K562 (cell line): ENCODE results near the gene UGT1A3.

Experiments used
- ESRRA ChIP-seq: fragments of 450-650 bp; IDR thresholded peaks from 2 replicates; pipeline ENCODE4 v1.6.1; 2014; ENCODE audit warnings: low read depth, mild to moderate bottlenecking, moderate library complexity, borderline replicate concordance
- FOXJ2 ChIP-seq: fragments of 200-800 bp; sonication (Bioruptor generic); IDR thresholded peaks from 2 replicates; pipeline ENCODE4 v1.6.1; 2016; ENCODE audit warnings: missing genetic modification characterization, missing compliant biosample characterization
- FOXK2 ChIP-seq, 2 experiments: fragments of 450-650 bp; IDR thresholded peaks in 1 of 2; conservative IDR thresholded peaks in 1 of 2; 2 replicates each; pipeline ENCODE4 v1.6.1; 2016; ENCODE audit warnings: low read depth in 2 of 2, mild to moderate bottlenecking in 1 of 2
- GABPA ChIP-seq: fragments of 200-800 bp; sonication (Bioruptor generic); conservative IDR thresholded peaks from 2 replicates; pipeline ENCODE4 v1.6.1; 2016; ENCODE audit warnings: low read depth, missing genetic modification characterization, missing compliant biosample characterization
- PHF8 ChIP-seq: fragments of 200-600 bp; sonication (generic); IDR thresholded peaks from 2 replicates; pipeline ENCODE4 v1.6.1; 2012; ENCODE audit warnings: mixed run types, mild to moderate bottlenecking, inconsistent platforms, low read length, moderate library complexity, borderline replicate concordance
- PML ChIP-seq: IDR thresholded peaks from 2 replicates; pipeline ENCODE4 v1.6.1; 2012; ENCODE audit warnings: low read length, inconsistent platforms
- POLR2B ChIP-seq: fragments of 450-650 bp; IDR thresholded peaks from 2 replicates; pipeline ENCODE4 v1.6.1; 2018; ENCODE audit warnings: low read depth; ENCODE audit not compliant: partially characterized antibody
- SETDB1 ChIP-seq: IDR thresholded peaks from one replicate; pipeline ENCODE4 v1.6.1; 2012; ENCODE audit warnings: low read length, control low read depth, inconsistent platforms
- TBP ChIP-seq: optimal IDR thresholded peaks from 2 replicates; pipeline ENCODE3; 2011; ENCODE audit warnings: low read depth, low read length, improper control_type of control experiment
- TEAD1 ChIP-seq, 2 experiments: fragments of 450-650 bp in 1 of 2; sonication (generic) in 1 of 2; formaldehyde crosslinking; IDR thresholded peaks; 2 replicates each; pipeline versions ENCODE4 v1.4.0 to v1.8.0; 2020 to 2022; ENCODE audit warnings: mild to moderate bottlenecking in 2 of 2, missing genetic modification reagents in 1 of 2
- U2AF1 ChIP-seq: fragments of 200-400 bp; formaldehyde crosslinking; optimal IDR thresholded peaks from 2 replicates; pipeline ENCODE3; 2017; ENCODE audit warnings: mild to moderate bottlenecking, low read depth, low read length, moderate library complexity
- YY1 ChIP-seq, 3 experiments: IDR thresholded peaks; 2 replicates each; pipeline ENCODE4 v1.6.1; 2011; ENCODE audit warnings: low read length in 2 of 3, mild to moderate bottlenecking in 2 of 3, moderate library complexity in 2 of 3, borderline replicate concordance in 1 of 3, control low read depth in 1 of 3, low read depth in 1 of 3; ENCODE audit not compliant: insufficient read depth in 3 of 3, insufficient replicate concordance in 2 of 3, control insufficient read depth in 1 of 3, insufficient read length in 1 of 3; ENCODE audit errors: extremely low read depth in 1 of 3
- TF ChIP-seq, protein P1 (sequence below), 3 experiments: IDR thresholded peaks in 2 of 3; conservative IDR thresholded peaks in 1 of 3; 2 replicates each; pipeline ENCODE4 v1.5.1; 2011 to 2012; ENCODE audit warnings: low read length in 3 of 3, mild to moderate bottlenecking in 3 of 3, control low read depth in 2 of 3, improper control_type of control experiment in 1 of 3, inconsistent platforms in 1 of 3, low read depth in 1 of 3, mixed read lengths in 1 of 3, moderate library complexity in 1 of 3; ENCODE audit not compliant: insufficient read depth in 2 of 3
- TF ChIP-seq, protein P2 (sequence below): sonication (generic); formaldehyde crosslinking; IDR thresholded peaks from 2 replicates; pipeline ENCODE4 v1.4.0; 2020; ENCODE audit warnings: mild to moderate bottlenecking, missing genetic modification reagents

DNA sequence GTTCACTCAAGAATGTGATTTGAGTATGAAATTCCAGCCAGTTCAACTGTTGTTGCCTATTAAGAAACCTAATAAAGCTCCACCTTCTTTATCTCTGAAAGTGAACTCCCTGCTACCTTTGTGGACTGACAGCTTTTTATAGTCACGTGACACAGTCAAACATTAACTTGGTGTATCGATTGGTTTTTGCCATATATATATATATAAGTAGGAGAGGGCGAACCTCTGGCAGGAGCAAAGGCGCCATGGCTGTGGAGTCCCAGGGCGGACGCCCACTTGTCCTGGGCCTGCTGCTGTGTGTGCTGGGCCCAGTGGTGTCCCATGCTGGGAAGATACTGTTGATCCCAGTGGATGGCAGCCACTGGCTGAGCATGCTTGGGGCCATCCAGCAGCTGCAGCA is 31.2 kb downstream of the UGT1A3 start, which contains the start of gene UGT1A1:
- TF ChIP-seq, protein P1, sequence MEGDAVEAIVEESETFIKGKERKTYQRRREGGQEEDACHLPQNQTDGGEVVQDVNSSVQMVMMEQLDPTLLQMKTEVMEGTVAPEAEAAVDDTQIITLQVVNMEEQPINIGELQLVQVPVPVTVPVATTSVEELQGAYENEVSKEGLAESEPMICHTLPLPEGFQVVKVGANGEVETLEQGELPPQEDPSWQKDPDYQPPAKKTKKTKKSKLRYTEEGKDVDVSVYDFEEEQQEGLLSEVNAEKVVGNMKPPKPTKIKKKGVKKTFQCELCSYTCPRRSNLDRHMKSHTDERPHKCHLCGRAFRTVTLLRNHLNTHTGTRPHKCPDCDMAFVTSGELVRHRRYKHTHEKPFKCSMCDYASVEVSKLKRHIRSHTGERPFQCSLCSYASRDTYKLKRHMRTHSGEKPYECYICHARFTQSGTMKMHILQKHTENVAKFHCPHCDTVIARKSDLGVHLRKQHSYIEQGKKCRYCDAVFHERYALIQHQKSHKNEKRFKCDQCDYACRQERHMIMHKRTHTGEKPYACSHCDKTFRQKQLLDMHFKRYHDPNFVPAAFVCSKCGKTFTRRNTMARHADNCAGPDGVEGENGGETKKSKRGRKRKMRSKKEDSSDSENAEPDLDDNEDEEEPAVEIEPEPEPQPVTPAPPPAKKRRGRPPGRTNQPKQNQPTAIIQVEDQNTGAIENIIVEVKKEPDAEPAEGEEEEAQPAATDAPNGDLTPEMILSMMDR (IDR thresholded peaks at IDR 0.05 in 2 of 3, conservative IDR thresholded peaks at IDR 0.05 in 1 of 3; ENCODE audit: insufficient read depth in 2 of 3, low read depth in 1 of 3, low read length in 3 of 3): no peak
- no peak for TF ChIP-seq U2AF1
- TF ChIP-seq TBP: no peak
- TF ChIP-seq GABPA (tag): no peak
- no peak for TF ChIP-seq POLR2B
- no peak for TF ChIP-seq PHF8
- TF ChIP-seq, protein P2, sequence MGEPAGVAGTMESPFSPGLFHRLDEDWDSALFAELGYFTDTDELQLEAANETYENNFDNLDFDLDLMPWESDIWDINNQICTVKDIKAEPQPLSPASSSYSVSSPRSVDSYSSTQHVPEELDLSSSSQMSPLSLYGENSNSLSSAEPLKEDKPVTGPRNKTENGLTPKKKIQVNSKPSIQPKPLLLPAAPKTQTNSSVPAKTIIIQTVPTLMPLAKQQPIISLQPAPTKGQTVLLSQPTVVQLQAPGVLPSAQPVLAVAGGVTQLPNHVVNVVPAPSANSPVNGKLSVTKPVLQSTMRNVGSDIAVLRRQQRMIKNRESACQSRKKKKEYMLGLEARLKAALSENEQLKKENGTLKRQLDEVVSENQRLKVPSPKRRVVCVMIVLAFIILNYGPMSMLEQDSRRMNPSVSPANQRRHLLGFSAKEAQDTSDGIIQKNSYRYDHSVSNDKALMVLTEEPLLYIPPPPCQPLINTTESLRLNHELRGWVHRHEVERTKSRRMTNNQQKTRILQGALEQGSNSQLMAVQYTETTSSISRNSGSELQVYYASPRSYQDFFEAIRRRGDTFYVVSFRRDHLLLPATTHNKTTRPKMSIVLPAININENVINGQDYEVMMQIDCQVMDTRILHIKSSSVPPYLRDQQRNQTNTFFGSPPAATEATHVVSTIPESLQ: no peak
- TF ChIP-seq TEAD1 (CRISPR knock-in tag; IDR thresholded peaks at IDR 0.05): no peak
- no peak for TF ChIP-seq FOXK2 (conservative IDR thresholded peaks at IDR 0.05 in 1 of 2, IDR thresholded peaks at IDR 0.05 in 1 of 2; ENCODE audit: low read depth in 2 of 2)
- TF ChIP-seq PML: no peak
- no peak for TF ChIP-seq YY1 (IDR thresholded peaks at IDR 0.05; ENCODE audit: borderline replicate concordance in 1 of 3, control insufficient read depth in 1 of 3, extremely low read depth in 1 of 3, insufficient read depth in 3 of 3, insufficient read length in 1 of 3, insufficient replicate concordance in 2 of 3, low read depth in 1 of 3, low read length in 2 of 3)
- no peak for TF ChIP-seq SETDB1
- no peak for TF ChIP-seq FOXJ2
- no peak for TF ChIP-seq ESRRA
